GM21528 (cell line): ENCODE results near the gene ADGRD1.
"Not testable (repeated sequence)": the region's sequence is repeated elsewhere in the genome, so short reads cannot be mapped to it uniquely, and the experiment has no call there.

Source experiments
- ATAC-seq: cut with Tn5 transposase; IDR thresholded peaks from one replicate; pipeline ENCODE4 v1.9.1; 2021; ENCODE audit warnings: mild to moderate bottlenecking, moderate library complexity; ENCODE audit not compliant: unreplicated experiment, low FRiP score

ADGRD1 gene

DNA sequence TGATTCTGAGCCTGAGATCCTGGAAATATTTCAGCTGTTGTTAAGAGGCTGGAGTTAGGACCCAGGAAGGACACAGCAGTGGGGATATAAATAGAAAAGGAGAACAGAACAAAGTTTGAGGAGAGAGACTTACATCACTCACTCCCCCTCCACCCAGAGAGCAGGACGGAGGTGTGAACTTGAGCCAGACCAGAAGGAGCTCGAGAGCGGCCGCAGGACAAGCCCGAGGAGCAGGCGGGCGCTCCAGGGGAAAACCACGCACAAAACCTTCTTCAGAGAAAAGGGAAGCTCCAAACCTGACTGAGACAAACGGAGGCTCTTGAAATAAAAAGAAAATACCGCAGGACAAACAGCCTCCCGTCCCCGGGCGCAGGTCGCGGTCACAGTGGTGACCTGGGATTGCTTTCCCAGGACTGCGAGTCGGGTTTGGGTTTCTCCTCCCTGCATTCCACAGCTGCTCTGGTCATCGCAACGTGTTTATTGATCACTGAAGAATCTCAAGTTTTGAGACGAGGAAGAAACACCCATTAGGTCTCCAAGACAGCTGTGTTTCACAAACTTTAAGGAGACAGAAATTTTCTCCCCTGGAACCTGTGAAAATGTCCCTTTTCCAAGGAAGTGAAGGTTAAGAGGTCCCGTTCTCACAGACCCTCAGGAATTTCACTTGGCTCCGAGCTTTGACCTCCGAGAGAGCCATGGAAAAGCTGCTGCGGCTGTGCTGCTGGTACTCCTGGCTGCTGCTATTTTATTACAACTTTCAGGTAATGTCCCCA lies at the start of gene ADGRD1:
Gene ADGRD1 (plus strand): TSS at position 137 of the 773 bp plus-strand sequence. CDS start 559 bp downstream, at position 696.
- ATAC-seq = no peak

DNA sequence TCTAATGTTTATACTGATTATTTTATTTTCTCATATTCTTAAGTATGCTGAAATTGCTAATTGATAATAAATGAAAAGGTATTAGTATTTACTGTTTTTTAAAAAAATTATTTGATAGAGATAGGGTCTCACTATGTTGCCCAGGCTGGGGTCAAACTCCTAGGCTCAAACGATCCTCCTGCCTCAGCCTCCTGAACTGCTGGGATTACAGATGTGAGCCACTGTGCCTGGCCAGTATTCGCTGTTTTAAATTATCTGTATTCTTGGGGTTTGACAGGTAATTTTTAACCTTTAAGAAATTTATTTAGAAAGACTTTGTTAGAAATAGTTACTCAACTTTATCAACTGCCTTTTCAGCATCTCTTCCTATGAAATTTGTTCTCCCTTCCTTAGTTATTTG lies 49.6 kb upstream of the ADGRD1 start:
- no peak for ATAC-seq

DNA sequence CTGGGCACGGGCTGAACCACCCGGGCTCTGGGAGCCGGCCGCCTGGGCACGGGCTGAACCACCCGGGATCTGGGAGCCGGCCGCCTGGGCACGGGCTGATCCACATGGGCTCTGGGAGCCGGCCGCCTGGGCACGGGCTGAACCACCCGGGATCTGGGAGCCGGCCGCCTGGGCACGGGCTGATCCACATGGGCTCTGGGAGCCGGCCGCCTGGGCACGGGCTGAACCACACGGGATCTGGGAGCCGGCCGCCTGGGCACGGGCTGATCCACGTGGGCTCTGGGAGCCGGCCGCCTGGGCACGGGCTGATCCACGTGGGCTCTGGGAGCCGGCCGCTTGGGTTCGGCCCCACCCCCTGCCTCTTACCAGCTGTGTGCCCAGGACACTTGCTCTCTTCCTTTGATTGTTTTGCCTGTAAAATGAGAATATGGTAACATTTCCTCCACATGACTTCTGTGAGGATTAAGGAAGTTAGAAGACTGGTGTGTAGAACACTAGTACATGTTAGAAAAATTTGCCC lies 48.7 kb upstream of the ADGRD1 start:
- not testable (repeated sequence) for ATAC-seq

DNA sequence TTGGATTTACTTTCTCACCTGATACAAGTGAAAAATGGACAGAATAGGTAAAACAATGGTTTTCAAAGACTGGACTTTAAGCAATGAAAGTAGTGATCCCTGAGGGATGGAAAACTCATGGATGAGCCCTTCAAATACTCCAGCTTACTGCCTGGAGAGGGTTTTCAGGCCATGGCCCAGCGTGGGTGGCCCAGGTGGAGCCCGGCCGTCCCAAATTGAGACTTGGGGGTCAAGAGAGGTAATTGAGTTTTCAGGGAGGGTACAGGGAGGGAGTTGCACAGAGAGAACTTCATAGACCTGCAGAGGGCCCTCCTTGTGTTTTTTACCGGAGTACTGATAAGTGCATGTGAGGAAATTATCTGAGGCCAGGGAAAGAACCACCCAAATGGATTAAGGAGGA lies 44.6 kb upstream of the ADGRD1 start:
- ATAC-seq = no peak

DNA sequence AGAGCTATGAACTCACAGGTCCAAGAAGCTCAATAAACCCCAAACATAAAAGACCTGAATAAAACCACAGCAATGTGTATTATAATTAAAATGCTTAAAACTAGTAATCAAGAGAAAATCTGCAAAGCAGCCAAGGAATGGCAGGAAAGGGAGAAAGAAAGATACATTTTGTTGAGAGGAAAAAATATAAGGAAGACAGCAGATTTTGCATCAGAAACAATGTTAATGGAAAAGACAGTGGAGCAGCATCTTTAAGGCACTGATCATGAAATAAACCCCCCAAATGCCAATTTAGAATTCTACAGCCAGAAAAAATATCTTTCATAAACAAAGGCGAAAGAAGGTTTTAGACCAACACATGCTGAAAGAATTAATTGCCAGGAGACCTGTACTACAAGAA lies 42.5 kb upstream of the ADGRD1 start:
- ATAC-seq = no peak

DNA sequence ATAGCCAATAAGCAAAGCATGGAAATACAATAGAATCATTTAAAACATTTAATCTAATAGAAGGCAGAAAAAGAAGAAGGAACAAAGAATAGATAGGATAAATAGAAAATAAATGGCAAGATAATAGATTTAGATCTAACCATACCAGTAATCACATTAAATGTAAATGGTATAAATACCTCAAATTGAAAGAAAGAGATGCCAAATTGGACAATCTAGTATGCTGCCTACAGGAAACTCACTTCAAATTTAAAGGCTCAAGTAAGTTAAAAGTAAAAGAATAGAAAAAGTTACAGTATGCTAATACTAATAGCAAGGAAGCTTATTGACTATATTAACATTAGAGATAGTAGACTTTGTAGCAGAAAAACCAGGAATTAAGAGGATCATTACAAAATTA lies 41.8 kb upstream of the ADGRD1 start:
- ATAC-seq = no peak

DNA sequence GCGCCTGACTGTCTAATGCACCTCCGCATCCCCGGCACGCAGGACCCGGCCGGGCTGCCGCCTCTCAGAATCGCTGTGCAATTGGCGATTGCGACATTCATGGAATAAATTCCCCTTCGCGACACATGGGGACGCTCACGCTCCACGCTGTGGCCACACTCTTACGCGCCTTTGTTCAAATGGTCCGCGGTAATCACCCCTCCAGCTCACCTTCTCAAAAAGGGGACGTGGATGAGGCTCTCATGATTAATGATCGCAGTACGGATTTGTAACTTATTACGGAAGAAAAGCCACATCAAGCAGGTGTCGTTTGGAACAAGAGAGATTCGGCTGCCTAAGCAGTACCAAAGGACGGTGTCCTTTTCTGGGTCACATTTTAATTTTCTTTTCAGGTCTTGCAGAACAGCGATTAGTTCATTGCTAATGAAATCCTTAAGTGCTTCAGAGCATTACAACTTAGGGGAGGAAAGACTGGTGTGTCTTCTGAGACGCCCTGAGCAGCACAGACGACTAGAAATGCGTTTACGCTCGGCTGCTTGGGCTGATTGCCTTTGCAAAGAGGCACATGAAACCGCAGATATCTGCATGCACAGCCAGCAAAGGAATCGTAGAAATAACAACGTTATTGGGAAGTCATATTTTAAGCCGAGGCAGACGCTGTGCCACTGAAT lies 37.3 kb upstream of the ADGRD1 start:
- no peak for ATAC-seq

DNA sequence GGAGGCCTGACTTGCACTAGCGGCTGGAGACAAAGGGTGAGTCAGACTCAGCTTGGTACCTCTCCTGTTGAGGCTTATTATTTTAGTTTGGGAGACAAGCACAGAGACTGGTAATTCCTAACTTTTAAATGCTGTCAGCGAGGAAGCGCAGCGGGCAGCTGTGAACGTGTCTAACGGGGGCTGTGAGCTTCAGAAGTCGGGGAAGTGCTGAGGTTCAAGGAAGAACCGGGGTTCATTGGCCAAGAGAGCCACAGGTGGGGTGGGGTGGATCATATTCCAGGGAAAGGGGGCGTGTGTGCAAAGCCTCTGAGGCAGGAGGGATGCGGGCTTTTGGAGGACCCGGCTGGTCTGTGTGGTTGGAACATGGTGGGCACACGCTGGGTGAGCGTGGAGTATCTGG lies 36.1 kb upstream of the ADGRD1 start:
- ATAC-seq = no peak

DNA sequence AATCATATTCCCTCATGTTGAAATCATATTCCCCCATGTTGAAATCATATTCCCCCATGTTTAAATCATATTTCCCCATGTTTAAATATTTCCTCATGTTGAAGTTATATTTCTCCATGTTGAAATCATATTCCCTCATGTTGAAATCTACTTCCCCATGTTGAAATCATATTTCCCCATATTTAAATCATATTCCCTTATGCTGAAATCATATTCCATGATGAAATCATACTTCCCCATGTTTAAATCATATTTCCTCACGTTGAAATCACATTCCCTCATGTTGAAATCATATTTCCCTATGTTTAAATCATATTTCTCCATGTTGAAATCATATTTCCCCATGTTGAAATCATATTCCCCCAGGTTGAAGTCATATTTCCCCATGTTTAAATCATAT lies 34.6 kb upstream of the ADGRD1 start:
- no peak for ATAC-seq

DNA sequence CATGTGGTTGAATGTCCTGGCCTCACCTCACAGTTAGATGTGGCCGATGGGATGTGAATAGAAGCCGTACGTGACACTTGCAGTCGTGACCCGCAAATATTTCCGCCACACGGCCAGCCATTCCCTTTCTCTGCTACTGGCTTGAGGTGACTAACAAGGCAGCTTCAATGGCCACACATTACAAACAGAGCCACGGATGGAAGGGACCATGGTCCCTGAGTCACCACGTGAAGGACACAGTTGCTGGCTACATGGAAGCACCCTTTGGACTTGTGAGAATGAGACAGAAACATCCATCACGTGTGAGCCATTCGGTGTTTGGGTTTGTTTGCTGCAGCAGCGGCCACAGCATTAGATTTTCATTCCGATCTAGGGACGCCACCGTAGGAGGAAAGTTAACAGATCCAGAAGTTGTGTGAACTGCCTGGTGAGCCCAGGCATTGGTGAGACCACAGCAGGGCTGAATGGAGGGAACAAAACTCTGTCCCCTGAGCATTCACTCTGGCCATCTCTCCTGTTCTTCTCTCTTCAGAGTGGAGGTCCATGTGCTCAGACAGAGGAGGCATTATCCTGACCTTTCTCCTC lies 33.5 kb upstream of the ADGRD1 start:
- no peak for ATAC-seq

DNA sequence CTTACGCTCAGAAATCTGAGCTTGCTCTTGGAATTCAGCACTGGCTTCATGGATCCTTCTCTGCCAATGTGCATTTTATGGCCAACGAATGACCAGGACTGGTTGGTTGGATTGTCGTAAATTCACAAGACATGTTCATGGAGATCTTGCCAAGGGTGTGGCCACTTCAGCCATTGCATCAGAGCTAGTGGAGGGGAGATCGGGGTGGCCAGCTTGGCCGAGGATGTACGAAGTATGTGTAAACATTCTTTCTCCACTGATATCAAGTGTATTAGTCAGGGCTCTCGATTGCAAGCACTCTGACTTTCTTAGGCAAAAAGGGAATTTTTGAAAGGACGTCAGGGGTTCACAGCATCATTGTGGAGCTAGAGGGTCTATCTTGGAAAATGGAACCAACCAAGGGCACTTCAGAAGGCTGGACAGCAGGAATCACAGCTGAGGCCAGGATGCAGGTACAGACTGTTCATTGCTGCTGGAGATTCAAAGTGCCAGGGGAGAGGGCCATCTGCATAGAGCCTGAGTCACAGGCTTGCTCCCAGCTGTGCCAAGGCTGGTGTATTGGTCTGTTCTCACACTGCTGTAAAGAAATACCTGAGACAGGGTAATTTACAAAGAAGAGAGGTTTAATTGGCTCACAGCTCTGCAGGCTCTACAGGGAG lies 32.9 kb upstream of the ADGRD1 start:
- ATAC-seq = no peak

DNA sequence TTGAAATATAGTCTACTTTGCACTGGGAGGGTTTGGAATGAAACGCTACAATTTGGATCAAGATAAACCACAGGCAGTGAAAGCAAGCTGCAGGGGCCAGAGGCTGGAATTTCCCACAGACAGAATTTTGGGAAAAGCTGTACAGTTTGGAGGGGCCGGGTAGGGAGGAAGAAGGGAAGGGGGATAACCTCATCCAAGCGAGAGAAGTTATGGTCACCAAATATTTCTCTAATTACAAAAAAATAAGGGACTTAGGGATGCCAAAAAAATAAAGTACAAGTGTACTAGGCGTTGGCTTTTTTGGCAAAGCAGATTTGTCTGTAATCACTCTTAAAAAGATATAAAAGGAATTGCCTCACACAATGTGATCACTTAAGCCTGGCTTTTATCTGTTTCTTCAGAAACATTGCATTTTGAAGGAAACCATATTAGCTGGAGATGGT lies 31.2 kb upstream of the ADGRD1 start:
- ATAC-seq = no peak

DNA sequence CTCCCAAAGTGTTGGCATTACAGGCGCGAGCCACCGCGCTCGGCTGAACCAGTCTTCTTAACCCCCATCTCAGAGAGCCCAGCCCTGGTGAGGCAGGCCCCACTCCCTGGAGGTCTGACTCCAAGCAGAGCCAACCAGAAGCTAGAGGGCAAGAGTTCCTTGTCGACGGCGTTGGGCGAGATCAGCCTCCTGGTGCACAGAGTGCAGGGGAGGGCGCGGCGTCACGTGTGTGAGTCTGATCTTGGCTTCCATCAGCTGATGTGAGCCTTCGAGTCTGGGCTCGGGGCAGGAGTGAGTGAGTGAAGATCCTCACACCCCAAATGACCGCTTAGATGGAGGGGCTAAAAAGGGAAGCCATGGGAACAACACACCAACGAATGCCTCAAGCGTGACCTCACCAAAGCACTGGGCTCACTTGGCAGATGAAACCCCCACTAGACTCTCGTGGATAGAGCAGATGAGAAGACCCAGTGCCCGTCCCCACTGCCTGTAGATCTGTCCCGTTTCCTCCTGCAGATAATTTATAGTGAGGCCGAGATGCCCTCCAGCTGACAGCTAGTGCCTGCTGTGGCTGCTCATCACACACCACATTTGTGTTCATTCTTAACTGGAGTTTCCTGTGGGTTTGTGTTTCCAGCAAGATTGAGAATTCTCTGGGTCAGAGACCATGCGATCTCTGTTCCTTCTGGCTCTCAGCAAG lies 28.6 kb upstream of the ADGRD1 start:
- ATAC-seq = no peak

DNA sequence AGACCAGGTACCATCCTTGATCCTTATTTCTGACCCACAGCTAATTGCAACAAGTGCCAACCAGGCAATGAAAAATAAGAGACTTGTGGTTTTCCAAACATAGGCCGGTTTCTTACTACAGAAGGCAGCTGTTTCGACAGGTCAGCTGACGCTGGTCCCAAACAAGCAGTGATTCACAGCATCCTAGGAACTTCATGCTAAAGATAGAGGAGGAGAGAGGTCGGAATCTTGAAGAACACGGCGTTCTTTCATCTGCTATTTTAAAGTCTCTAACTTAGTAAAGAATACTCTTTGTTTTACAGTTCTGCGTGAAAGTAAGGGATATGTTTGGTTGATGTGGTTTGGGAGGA lies 28.1 kb upstream of the ADGRD1 start:
- ATAC-seq = no peak

DNA sequence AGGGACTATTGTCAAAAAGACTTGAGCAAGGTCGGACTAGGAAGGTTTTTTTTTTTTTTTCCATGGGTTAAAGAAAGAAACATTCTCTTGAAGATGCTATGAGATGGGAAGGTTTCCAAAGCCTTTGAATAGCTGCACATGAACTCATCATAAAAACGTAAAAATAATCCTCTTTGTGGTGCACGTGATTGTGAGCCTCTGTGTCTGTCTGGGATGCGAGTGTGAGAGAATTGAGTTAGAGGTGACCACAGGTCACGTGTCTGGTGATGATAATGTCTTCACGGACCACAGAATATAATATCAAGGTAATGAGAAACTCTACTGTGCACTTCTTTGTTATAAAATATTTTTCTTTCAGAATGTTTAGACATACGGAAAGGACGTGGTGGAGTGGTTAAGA lies 24.3 kb upstream of the ADGRD1 start:
- no peak for ATAC-seq

DNA sequence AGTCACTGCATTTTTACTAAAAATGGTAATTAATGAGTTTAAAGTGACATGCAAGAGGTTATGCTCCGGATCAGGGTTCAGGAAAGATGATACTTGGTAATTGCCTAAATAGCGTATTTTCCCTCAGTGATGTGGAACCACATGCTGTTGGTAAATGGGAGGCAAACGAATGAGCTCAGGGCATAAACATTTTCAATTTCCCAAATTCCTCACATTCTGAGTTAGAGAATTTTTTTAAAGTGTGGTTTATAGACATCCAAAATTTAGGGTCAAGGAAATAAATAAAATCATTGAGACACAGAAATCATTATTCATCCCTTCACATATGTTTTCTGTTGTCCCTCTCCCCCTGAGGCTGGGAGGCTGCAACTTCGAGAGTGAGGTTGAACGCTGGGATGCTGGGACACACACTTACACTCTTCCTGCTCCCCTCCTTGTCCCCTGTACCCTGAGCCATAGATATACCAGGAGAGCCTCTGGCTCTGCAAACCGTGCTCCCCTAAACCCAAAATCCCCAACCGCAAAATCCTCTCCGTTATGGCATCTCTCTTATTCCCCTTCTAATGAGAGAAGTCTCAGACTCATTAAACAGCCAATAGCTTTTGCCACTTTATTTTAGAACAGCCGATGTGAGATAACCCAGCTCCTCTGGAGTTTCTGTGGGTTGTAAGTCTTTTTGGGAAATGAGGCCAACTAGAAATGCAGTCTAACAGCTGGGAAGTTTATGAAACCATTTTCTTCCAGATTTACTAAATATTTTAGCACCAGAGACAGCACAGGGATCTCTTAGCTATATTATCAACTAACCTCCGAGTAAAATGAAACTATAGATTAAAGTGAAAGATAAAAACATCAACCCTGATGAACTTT lies 21.4 kb upstream of the ADGRD1 start:
- ATAC-seq = no peak

DNA sequence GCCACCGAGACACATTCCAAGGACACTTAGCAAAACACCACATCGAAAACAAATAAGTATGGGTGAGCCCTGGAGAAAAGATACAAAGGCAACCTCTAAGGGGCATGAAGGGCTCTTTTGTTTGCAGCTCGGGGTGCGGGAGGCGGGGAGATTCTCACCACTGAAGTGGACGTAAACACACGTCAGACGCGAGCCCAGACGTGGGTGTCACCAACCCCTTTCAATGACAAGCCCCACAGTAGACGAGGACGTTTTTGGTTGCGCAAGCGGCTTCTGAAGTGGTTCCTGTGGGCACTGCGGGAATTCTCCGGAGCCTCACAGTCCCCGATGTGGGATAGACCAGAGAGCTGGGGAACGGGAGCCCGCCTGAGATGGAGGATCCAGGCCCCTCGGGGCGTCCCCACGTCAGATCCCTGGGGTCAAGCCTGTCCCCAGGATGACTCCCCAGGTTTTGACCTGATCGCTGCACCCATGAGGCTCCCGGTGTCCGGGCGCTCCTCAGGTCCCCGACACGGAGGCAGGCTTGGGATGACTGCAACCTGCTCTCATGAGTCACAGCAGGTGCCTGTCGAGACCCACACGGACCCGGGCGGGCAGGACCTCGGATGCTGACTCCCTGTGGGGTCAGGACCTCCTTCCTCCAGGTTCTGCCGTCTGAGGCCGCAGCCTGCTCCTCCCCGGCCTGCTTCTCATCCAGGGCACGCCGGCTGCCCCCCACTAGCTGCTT lies 20.3 kb upstream of the ADGRD1 start:
- ATAC-seq = no peak

DNA sequence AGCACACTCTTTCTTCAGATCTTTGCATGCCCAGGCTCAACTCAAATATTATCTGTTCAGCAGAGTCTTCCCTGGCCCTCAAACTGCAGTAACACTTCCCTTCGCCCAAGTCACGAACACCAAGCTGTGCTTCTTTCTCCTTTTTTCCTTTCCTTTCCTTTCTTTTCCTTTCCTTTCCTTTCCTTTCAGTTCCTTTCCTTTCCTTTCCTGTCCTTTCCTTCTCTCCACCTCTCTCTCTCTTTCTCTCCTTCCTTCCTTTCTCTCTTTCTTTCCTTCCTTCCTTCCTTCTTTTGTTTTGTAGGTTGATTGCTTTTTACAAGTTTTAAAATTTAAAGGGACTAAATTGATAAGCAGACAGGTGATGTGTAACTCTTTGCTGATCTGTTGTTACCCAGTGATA lies 19.0 kb upstream of the ADGRD1 start:
- ATAC-seq = no peak

DNA sequence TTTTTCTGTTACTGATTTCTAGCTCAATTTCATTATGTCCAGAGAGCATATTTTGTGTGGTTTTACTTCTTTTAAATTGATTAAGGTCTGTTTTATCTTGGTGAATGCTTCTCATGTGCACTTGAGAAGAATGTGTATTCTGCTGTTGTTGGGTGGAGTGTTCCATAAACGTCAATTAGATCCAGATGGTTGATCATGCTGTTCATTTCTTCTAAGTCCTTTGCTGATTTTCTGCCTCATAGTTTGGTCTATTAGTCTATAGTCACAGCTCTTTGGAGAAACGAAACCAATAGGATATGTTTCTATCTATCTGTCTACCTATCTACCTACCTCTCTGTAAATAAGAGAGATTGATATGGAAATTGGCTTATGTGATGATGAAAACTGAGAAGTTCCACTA lies 17.1 kb upstream of the ADGRD1 start:
- ATAC-seq = no peak
